Activated CD4-positive, alpha-beta memory T cell treated with anti-CD3 and anti-CD28 coated beads, Interleukin-2, amount 10 ng/mL, durations not matched to agents 7 days and 5 days (primary cell): ENCODE data around the gene GOLGA8O. TPM values are rescaled to one million over a fixed set of nuclear protein-coding genes. Genes with fewer than 3 reads are reported as not detected.
"Not testable (repeated sequence)": the region's sequence is repeated elsewhere in the genome, so short reads cannot be mapped to it uniquely, and the experiment has no call there.

Source experiments
- CTCF ChIA-PET: fragments of 350-600 bp; sonication (Branson Sonifier 250); formaldehyde crosslinking; loops from one replicate; lab custom pipeline; 2021; ENCODE audit warnings: antibody characterized with exemption, inconsistent platforms; lab: Charles Lee
- POLR2A ChIA-PET: fragments of 350-600 bp; sonication (Branson Sonifier 250); formaldehyde crosslinking; loops from one replicate; lab custom pipeline; 2021; ENCODE audit warnings: antibody characterized with exemption; lab: Charles Lee
- DNase-seq: peaks from one replicate; pipeline ENCODE4 v3.0.0-alpha.2; 2020
- H3K27ac Mint-ChIP-seq: one replicate; pipeline ENCODE4 v1.8.0; 2021; ENCODE audit warnings: mild to moderate bottlenecking, mixed read lengths
- H3K27me3 Mint-ChIP-seq: one replicate; pipeline ENCODE4 v1.8.0; 2021; ENCODE audit warnings: mixed read lengths
- H3K36me3 Mint-ChIP-seq: one replicate; pipeline ENCODE4 v1.8.0; 2021; ENCODE audit warnings: low read depth, mixed read lengths
- H3K4me1 Mint-ChIP-seq: one replicate; pipeline ENCODE4 v1.8.0; 2021; ENCODE audit warnings: mixed read lengths
- H3K4me3 Mint-ChIP-seq: one replicate; pipeline ENCODE4 v1.8.0; 2021; ENCODE audit warnings: mild to moderate bottlenecking, mixed read lengths
- H3K9me3 Mint-ChIP-seq: one replicate; pipeline ENCODE4 v1.8.0; 2021; ENCODE audit warnings: mixed read lengths
- total RNA-seq, 2 experiments: library from RNA; stranded (reverse); gene quantifications; one replicate each; pipeline ENCODE4 v1.2.3, GENCODE V29; 2021

The GOLGA8O gene
- 1 to 10 TPM; 5.7 to 7.8 TPM for total RNA-seq

GRCh38 chr15:32455534-32455933, at the start of gene GOLGA8O:
Gene GOLGA8O, minus strand, starts transcription at chr15:32455634. Its CDS starts 98 bp downstream, at chr15:32455536.
- H3K4me3 Mint-ChIP-seq, DNase-seq, H3K36me3 Mint-ChIP-seq, H3K4me1 Mint-ChIP-seq, CTCF ChIA-PET, H3K27me3 Mint-ChIP-seq, H3K27ac Mint-ChIP-seq, H3K9me3 Mint-ChIP-seq, POLR2A ChIA-PET: not testable (repeated sequence)

- DNase-seq, H3K36me3 Mint-ChIP-seq, H3K4me3 Mint-ChIP-seq, H3K27me3 Mint-ChIP-seq, H3K27ac Mint-ChIP-seq, CTCF ChIA-PET, H3K9me3 Mint-ChIP-seq, H3K4me1 Mint-ChIP-seq, POLR2A ChIA-PET: not testable (repeated sequence)
Measured at GRCh38 chr15:32504152-32504811, 48.8 kb upstream of the GOLGA8O start.

DNA sequence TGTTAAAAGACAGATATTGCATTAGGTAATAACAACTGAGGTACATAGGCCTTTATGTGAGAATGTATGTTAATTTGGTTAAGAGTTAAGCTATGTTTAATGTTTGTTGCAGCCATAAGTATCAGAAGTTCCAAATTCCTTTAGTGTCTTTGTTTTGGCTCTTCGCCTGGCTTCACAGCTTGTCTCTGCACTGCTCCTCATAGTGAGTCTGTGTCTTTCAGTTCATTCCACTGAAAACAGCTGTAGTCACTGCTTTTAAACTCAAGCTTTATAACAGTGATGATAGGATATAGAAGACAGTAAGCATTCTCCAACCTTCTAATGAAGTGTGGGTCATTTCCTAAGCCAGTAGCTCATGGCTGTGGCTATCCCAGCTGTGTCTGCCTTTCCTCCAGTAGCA, 47.5 kb upstream of the GOLGA8O start:
- CTCF ChIA-PET, H3K4me1 Mint-ChIP-seq, H3K36me3 Mint-ChIP-seq, H3K9me3 Mint-ChIP-seq, DNase-seq, POLR2A ChIA-PET, H3K27me3 Mint-ChIP-seq, H3K27ac Mint-ChIP-seq, H3K4me3 Mint-ChIP-seq: not testable (repeated sequence)

DNA sequence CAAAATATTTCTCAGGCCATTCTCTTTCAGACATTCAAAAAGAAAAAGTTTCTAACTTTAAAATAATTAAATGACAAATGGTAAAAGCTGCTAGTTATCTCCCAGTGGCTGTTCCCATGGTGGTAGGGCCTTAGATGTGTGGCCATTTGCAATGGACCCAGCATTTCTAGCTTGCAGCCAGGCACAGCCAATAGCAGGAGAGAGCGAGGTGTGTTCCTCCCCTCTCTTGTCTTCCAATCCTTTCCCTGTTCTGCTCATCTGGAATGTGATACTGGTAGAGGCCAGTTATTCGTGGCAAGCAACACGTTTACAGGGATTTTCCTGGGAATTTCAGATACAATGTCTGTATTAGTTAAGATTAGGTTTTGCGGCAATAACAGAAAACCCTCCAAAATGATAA, 37.3 kb upstream of the GOLGA8O start:
- H3K4me3 Mint-ChIP-seq, H3K27ac Mint-ChIP-seq, POLR2A ChIA-PET, H3K36me3 Mint-ChIP-seq, H3K4me1 Mint-ChIP-seq, CTCF ChIA-PET, H3K27me3 Mint-ChIP-seq, H3K9me3 Mint-ChIP-seq, DNase-seq: not testable (repeated sequence)

- H3K27me3 Mint-ChIP-seq, H3K27ac Mint-ChIP-seq, DNase-seq, H3K4me1 Mint-ChIP-seq, H3K4me3 Mint-ChIP-seq, CTCF ChIA-PET, H3K36me3 Mint-ChIP-seq, H3K9me3 Mint-ChIP-seq, POLR2A ChIA-PET: not testable (repeated sequence)
Measured at GRCh38 chr15:32486474-32486873, 31.0 kb upstream of the GOLGA8O start.

GRCh38 chr15:32483377-32483776, 27.9 kb upstream of the GOLGA8O start:
- POLR2A ChIA-PET, H3K27ac Mint-ChIP-seq, H3K36me3 Mint-ChIP-seq, H3K9me3 Mint-ChIP-seq, DNase-seq, H3K4me1 Mint-ChIP-seq, H3K27me3 Mint-ChIP-seq, CTCF ChIA-PET, H3K4me3 Mint-ChIP-seq: not testable (repeated sequence)

GRCh38 chr15:32481683-32482082, 26.2 kb upstream of the GOLGA8O start:
- H3K9me3 Mint-ChIP-seq, DNase-seq, H3K27ac Mint-ChIP-seq, H3K27me3 Mint-ChIP-seq, CTCF ChIA-PET, H3K4me1 Mint-ChIP-seq, H3K4me3 Mint-ChIP-seq, H3K36me3 Mint-ChIP-seq, POLR2A ChIA-PET: not testable (repeated sequence)

- H3K27me3 Mint-ChIP-seq, DNase-seq, POLR2A ChIA-PET, H3K9me3 Mint-ChIP-seq, CTCF ChIA-PET, H3K27ac Mint-ChIP-seq, H3K4me1 Mint-ChIP-seq, H3K4me3 Mint-ChIP-seq, H3K36me3 Mint-ChIP-seq: not testable (repeated sequence)
Measured at GRCh38 chr15:32468076-32468475, 12.6 kb upstream of the GOLGA8O start.

DNA sequence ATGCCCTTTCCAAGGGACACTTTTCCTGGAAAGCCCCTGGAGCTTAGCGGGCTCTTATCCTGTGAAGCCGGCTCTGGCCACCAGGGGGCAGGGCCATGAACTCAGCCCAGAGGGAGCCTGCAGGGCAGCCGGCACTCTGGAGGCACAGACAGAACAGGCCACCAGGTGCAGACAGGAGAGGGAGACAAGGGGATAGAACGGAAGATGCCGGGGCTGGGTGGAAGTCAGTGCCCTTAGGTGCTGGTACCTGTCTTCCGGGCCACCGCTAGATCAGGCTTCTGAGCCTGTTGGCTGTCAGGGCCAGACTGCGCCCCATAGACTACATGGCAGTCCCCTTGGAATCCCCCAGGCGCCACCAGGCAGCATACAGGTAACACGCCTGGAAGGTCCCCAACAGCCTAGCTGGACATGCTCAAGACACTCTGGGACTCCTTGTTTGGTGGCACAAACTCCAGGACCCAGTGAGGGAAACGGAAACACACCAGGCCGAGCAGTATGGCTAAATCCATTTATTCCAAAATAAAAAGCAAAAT, 14.9 kb downstream of the GOLGA8O start:
- POLR2A ChIA-PET, H3K36me3 Mint-ChIP-seq, DNase-seq, H3K27me3 Mint-ChIP-seq, H3K9me3 Mint-ChIP-seq, H3K4me1 Mint-ChIP-seq, H3K27ac Mint-ChIP-seq, CTCF ChIA-PET, H3K4me3 Mint-ChIP-seq: not testable (repeated sequence)

DNA sequence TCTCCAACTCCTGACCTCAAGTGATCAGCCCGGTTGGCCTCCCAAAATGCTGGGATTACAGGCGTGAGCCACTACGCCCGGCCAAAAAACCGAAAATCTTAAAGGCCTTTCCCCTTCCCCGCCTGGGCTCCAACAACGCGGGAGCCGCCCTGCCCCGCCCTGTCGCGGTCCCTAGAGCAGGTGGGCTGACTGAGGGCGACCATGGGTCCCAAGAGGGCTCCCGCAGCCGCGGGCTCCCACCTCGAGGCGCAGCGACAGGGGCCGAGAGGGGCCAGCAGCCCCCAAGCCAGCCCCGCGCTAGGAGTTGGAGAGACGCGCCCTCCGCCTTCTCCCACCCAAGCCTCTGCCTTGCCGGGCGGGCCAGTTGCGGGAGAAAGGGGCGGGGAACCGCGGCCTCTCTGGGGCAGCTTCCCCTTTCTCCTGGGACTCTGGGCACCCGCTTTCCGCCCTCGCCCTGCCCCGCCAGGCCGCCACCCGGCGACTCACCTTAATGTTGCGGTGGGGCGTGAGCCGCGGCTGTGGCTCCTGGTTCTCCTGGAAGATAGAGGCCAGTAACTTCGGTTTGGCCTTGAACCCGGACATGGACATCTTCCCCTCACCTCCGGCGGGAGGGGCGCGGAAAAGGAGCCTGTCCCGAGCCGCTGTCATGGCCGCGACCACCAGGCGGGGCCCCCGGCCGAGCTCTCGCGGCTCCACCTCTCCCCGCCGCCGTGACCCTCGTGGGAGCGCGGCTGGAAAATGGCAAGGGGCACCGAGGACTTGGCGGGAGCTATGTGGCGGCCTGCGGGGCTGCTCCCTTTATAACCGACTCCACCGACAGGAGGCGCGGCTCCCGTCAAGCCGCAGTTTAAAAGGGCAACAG, 21.1 kb downstream of the GOLGA8O start:
- H3K36me3 Mint-ChIP-seq, H3K4me1 Mint-ChIP-seq, H3K27me3 Mint-ChIP-seq, CTCF ChIA-PET, H3K9me3 Mint-ChIP-seq, H3K27ac Mint-ChIP-seq, POLR2A ChIA-PET, H3K4me3 Mint-ChIP-seq, DNase-seq: not testable (repeated sequence)

DNA sequence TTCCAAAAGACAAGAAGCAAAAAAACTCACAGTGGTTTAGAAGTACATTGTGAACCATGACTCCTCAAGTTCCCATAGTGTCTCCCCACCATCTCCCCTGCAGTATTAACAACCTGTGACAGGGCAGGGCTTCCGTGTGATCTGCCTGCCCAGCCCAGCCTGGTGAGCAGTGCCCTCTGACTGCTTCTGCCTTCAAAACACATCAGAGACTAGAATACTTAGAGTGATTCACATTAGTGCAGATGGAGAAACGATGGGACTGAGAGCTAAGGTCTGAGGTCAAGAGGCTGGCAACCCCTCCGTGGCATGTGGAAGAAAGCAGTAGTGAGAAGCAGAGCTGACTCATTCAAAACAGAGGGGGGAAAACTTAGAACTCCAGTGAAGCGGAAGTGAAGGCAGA, 27.8 kb downstream of the GOLGA8O start:
- H3K27me3 Mint-ChIP-seq, H3K27ac Mint-ChIP-seq, POLR2A ChIA-PET, CTCF ChIA-PET, H3K4me1 Mint-ChIP-seq, H3K4me3 Mint-ChIP-seq, H3K9me3 Mint-ChIP-seq, H3K36me3 Mint-ChIP-seq, DNase-seq: not testable (repeated sequence)

DNA sequence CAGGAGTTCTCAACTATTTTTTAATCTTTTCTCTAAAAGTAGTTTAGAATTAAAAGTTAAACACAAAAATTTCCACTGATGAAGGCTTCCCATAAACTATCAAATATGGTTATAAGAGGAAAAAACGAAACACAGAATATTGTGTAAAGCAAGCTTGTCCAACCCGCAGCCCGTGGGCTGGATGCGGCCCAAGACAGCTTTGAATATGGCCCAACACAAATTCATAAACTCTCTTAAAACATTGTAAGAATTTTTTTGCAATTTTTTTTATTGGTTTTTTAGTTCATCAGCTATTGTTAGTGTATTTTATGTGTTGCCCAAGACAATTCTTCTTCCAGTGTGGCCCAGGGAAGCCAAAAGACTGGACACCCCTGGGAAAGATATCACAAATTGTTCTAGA, 28.9 kb downstream of the GOLGA8O start:
- H3K27ac Mint-ChIP-seq, H3K4me1 Mint-ChIP-seq, H3K4me3 Mint-ChIP-seq, H3K36me3 Mint-ChIP-seq, DNase-seq, POLR2A ChIA-PET, CTCF ChIA-PET, H3K9me3 Mint-ChIP-seq, H3K27me3 Mint-ChIP-seq: not testable (repeated sequence)

- H3K27me3 Mint-ChIP-seq, H3K4me3 Mint-ChIP-seq, H3K27ac Mint-ChIP-seq, DNase-seq, H3K4me1 Mint-ChIP-seq, CTCF ChIA-PET, H3K36me3 Mint-ChIP-seq, H3K9me3 Mint-ChIP-seq, POLR2A ChIA-PET: not testable (repeated sequence)
Measured at GRCh38 chr15:32407903-32408302, 47.5 kb downstream of the GOLGA8O start.

DNA sequence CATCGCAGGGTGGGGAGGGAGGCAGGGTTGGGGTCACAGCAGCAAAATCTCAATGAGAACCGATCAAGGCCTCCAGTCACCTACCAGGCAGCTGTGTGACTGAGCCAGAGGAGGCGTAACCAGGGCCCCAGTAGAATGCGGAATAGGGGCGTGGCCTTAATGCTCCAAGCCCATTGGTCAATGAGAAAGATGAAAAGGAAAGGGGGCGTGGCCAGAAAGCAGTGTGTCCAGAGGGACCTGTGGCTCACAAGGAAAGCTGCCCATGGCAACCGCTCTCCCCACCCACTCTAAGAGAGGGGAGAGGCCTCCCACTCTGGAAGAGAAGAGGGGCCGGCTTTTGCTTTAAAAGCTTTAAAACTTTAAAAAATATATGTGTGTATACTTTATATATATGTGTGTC, 52.2 kb downstream of the GOLGA8O start, which contains the start of gene GOLGA8K:
Gene GOLGA8K, minus strand, starts transcription at position 101 of the 400 bp plus-strand sequence. Its CDS starts 98 bp downstream, at position 3.
- CTCF ChIA-PET, H3K4me3 Mint-ChIP-seq, H3K36me3 Mint-ChIP-seq, H3K9me3 Mint-ChIP-seq, H3K27ac Mint-ChIP-seq, POLR2A ChIA-PET, H3K27me3 Mint-ChIP-seq, DNase-seq, H3K4me1 Mint-ChIP-seq: not testable (repeated sequence)
